ENCODE results near the gene ARL6IP4. TPM values are rescaled to one million over a fixed set of nuclear protein-coding genes. Genes with fewer than 3 reads are reported as not detected.

ARL6IP4 gene
- total RNA-seq, 2 donors from 2014 or later, result 146 to 212 TPM

- DNase-seq (ENCODE audit: low spot score) (no peak), ATAC-seq (no peak)
- no peaks in the 10 kb centered on the region for H3K27me3 Mint-ChIP-seq
- H3K36me3 Mint-ChIP-seq, result no peaks in the 10 kb centered on the region
- no peaks in the 10 kb centered on the region for H3K4me1 Mint-ChIP-seq (ENCODE audit: low read depth in 2 of 2)
- H3K9me3 Mint-ChIP-seq, result no peaks in the 10 kb centered on the region
- H3K4me3 Mint-ChIP-seq, result no peak overlapping the region
- no peak overlapping the region for H3K27ac Mint-ChIP-seq
Measured at GRCh38 chr12:122996188-122996601, 15.7 kb downstream of the ARL6IP4 start.

GRCh38 chr12:122996621-122997342 lies 16.3 kb downstream of the ARL6IP4 start:
- no peak overlapping the region for H3K4me3 Mint-ChIP-seq
- no peak overlapping the region for H3K27ac Mint-ChIP-seq
- H3K36me3 Mint-ChIP-seq, result no peaks in the 10 kb centered on the region
- no peaks in the 10 kb centered on the region for H3K9me3 Mint-ChIP-seq
- no peaks in the 10 kb centered on the region for H3K4me1 Mint-ChIP-seq (ENCODE audit: low read depth in 2 of 2)
- ATAC-seq, result no peak
- DNase-seq (ENCODE audit: low spot score), result no peak
- no peaks in the 10 kb centered on the region for H3K27me3 Mint-ChIP-seq

DNA sequence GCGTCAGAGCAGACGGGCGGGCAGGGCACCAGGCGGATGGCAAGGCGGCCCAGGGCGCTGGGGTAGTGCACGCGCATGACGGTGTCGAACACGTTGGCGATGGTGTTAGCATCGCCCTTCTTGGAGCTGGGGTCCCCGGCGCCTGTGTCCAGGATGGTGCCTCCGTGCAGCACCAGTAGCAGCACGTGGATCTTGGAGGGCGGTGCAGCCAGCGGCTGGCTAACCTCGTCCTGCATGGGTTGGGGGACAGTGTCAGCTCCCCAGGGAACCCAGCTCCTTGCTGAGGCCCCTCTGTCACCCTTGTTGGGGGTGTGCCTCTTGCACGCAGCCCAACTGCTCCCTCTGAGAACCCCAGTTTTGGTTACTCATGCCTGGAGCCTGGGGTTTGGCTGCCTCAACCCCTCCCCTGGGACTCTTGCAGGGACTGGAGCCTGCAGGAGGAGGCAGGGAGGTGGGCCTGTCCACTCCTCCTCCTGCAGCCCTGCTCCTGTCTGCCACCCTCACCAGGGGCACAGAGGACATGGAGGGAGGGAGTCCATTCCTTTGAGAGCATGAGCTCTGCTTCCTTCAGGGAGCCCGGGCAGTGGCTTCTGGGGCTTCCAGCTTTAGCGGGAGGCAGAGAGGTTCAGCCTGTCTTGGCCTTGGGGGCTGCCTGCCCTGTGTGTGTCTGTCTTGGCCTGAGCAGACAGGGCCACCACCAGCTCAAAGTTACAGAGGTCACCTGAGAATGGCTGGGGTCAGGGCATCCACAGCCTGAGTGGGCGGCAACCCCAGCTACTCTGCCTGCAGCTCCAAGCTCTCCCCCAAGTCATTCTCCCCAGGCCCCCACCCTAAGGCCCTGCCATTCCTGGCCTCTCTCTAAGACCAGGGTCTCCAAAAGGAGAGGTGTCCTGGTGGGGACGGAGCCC lies 17.1 kb downstream of the ARL6IP4 start:
- Mint-ChIP-seq H3K27me3 (no peaks in the 10 kb centered on the region), H3K4me1 (ENCODE audit: low read depth in 2 of 2) (no peaks in the 10 kb centered on the region), H3K9me3 (no peaks in the 10 kb centered on the region), H3K27ac (no peak overlapping the region), H3K4me3 (no peak overlapping the region), H3K36me3 (no peaks in the 10 kb centered on the region)
- ATAC-seq (no peak), DNase-seq (ENCODE audit: low spot score) (no peak)

GRCh38 chr12:122998316-122998715 lies 17.8 kb downstream of the ARL6IP4 start:
- DNase-seq (ENCODE audit: low spot score) (no peak), ATAC-seq (no peak)
- H3K9me3 Mint-ChIP-seq, result no peaks in the 10 kb centered on the region
- no peaks in the 10 kb centered on the region for H3K27me3 Mint-ChIP-seq
- no peak overlapping the region for H3K4me3 Mint-ChIP-seq
- H3K36me3 Mint-ChIP-seq, result no peaks in the 10 kb centered on the region
- H3K4me1 Mint-ChIP-seq (ENCODE audit: low read depth in 2 of 2), result no peaks in the 10 kb centered on the region
- H3K27ac Mint-ChIP-seq, result no peak overlapping the region

DNA sequence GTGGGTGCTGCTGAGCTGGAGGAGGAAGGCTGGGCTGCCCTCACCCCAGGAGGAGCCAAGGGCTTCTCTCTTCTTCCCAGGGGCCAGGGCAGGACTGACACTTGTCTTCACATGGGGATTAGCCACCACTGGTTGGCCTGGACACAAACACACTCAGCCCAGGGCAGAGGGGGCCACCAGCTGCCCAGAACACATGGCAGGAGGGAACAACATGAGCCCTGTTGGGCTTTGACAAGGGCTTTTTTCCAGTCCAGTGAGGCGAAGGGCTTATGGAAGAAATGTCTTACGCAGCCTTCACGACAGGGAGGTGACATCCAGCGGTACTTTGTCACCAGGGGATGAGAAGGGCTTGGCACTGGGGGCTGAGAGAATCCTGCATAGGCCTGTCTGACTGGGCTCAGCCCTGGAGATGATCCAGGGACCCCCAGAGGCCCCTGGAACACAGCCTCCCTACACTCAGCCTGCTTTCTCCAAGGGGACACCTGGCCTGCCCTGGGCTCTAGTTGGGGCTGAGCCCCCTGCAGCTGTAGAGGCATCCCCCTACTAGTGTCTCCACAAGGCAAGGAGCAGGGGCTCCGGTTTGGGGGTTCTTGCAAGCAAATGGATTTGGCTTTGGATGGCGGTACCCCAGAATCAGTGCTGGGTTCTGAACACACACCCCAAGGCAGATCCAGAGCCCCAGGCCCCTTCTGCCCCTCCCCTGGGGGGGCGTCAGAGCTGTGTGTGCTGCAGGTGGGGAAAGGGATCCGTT lies 18.9 kb downstream of the ARL6IP4 start:
- H3K27me3 Mint-ChIP-seq, result no peaks in the 10 kb centered on the region
- ATAC-seq, result no peak
- no peaks in the 10 kb centered on the region for H3K9me3 Mint-ChIP-seq
- H3K27ac Mint-ChIP-seq, result no peak overlapping the region
- peaks cover 0 to 1% of the 10 kb centered on the region in 2 donors for H3K4me1 Mint-ChIP-seq (ENCODE audit: low read depth in 2 of 2)
- H3K36me3 Mint-ChIP-seq, result no peaks in the 10 kb centered on the region
- DNase-seq (ENCODE audit: low spot score), result no peak
- no peak overlapping the region for H3K4me3 Mint-ChIP-seq

DNA sequence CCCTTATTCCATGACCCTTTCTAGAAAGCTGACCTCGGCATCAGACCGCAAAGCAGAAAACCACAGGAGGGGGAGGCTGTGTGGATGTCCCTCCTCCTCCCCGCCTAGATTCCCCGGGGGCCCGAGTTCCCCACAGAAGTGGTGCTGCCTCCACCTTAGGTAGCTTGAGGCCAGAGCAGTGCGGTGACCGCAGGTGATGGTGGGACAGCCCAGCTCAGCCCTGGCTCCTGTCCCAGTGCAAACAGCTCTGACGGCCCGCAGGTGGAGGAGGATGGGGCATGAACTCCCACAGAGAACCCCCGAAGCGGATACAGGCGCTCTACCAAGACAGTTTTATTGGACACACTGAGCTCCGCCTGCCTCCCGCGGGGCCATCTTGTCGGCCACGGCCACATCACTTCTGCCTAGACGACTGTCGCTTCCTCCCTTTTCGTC lies 19.5 kb downstream of the ARL6IP4 start:
- Mint-ChIP-seq H3K4me1 (ENCODE audit: low read depth in 2 of 2) (peaks cover 0 to 3% of the 10 kb centered on the region in 2 donors), H3K4me3 (no peak overlapping the region), H3K36me3 (no peaks in the 10 kb centered on the region), H3K9me3 (no peaks in the 10 kb centered on the region), H3K27ac (no peak overlapping the region), H3K27me3 (no peaks in the 10 kb centered on the region)
- DNase-seq (ENCODE audit: low spot score) (no peak), ATAC-seq (no peak)

DNA sequence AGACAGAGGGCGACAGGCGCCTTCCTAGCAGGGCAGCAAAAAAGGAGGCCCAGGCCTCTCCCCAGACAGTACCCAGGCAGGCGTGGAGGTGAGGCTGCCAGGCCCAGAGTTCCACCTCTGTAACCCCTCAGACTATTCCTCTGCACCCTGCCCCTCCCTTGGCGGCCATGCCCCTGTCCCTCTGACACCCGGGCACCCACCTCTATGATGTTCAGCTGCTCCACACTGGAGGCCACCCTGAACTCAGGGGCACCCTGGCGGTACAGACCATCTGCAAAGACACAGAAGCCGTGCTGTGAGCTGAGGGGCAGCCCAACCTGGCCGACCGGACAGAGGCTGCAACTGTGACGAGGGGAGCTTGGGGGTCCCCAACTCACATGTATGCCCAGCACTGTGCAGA lies 20.1 kb downstream of the ARL6IP4 start:
- H3K4me3 Mint-ChIP-seq, result no peak overlapping the region
- DNase-seq (ENCODE audit: low spot score) (no peak), ATAC-seq (no peak)

GRCh38 chr12:123001464-123001863 lies 21.0 kb downstream of the ARL6IP4 start:
- Mint-ChIP-seq H3K4me1 (ENCODE audit: low read depth in 2 of 2) (peaks cover 0 to 3% of the 10 kb centered on the region in 2 donors), H3K36me3 (no peaks in the 10 kb centered on the region), H3K27ac (no peak overlapping the region), H3K27me3 (no peaks in the 10 kb centered on the region), H3K9me3 (no peaks in the 10 kb centered on the region), H3K4me3 (no peak overlapping the region)
- DNase-seq (ENCODE audit: low spot score) (no peak), ATAC-seq (no peak)

More for the DNA sequence above, 20.1 kb downstream of the ARL6IP4 start:
- Mint-ChIP-seq H3K27me3 (no peaks in the 10 kb centered on the region), H3K27ac (no peak overlapping the region), H3K36me3 (no peaks in the 10 kb centered on the region), H3K4me1 (ENCODE audit: low read depth in 2 of 2) (peaks cover 0 to 3% of the 10 kb centered on the region in 2 donors), H3K9me3 (no peaks in the 10 kb centered on the region)

DNA sequence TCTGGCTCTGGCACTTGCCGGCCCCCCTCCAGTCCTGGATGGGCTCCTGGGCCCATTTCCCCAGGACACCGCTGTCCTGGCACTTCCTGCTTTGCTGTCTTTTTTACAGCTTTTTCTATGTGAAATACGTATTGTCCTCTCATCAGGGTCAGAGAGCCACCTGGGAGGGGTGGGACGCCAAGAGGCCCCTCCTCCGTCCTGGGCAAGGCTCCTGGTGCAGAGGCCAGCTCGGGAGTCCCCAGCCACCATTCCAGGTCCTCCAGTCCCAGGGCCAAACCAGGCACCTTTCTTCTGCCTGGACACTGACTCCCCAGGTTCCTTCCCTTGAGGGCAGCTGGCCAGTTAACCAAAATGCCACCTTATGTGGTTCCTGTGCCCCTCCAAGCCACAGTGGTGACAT lies 22.8 kb downstream of the ARL6IP4 start:
- ATAC-seq, result no peak
- no peak overlapping the region for H3K4me3 Mint-ChIP-seq
- H3K36me3 Mint-ChIP-seq, result no peaks in the 10 kb centered on the region
- H3K27ac Mint-ChIP-seq, result no peak overlapping the region
- no peaks in the 10 kb centered on the region for H3K27me3 Mint-ChIP-seq
- DNase-seq (ENCODE audit: low spot score), result no peak
- peaks cover 0 to 3% of the 10 kb centered on the region in 2 donors for H3K4me1 Mint-ChIP-seq (ENCODE audit: low read depth in 2 of 2)
- H3K9me3 Mint-ChIP-seq, result no peaks in the 10 kb centered on the region

DNA sequence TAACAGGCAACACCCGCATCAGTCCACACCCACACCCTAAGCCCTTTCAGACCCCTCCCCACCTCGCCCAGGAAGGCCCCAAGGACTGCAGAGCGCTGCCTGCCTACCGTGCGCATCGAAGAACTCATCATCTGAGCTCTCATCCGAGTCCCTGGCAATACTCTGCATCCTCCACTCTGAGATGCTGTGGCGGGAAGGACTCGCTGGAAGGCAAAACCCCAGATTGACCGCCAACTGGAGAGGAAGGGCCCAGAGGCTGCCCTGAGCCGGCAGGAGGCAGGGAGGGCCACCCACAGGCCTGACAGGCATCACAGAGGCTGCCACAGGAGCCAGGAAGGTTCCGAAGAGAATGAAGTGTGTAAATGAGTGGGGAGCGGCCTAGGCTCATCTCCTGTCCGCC lies 23.8 kb downstream of the ARL6IP4 start:
- H3K27ac Mint-ChIP-seq, result no peak overlapping the region
- H3K27me3 Mint-ChIP-seq, result no peaks in the 10 kb centered on the region
- DNase-seq (ENCODE audit: low spot score) (no peak), ATAC-seq (no peak)
- peaks cover 0 to 3% of the 10 kb centered on the region in 2 donors for H3K4me1 Mint-ChIP-seq (ENCODE audit: low read depth in 2 of 2)
- H3K4me3 Mint-ChIP-seq, result no peak overlapping the region
- H3K9me3 Mint-ChIP-seq, result no peaks in the 10 kb centered on the region
- H3K36me3 Mint-ChIP-seq, result no peaks in the 10 kb centered on the region

DNA sequence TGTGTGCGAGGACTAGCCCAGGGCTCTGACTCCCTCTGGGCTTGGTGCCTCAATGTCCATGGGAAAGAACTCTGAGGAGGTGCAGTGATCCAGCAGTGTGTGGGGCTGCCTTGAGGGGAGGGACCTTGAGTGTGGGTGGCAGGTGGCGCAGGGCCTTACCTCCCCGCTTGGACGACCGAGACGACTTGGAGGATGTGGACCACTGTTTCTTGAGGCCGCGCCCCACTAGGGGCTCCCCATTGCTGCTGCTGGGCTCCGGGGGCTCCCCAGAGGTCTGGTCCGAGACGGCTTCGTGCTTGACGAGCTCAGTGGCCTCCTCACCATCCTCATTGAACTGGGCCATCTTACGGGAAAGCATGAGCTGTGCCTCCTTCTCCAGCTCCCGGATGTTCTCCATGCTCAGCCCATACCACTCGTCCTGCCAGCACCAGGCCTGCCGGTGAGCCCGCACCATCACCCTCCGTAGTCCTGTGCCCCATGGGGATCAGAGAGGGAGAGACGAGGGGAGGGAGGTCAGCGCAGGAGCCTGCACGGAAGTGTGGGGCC lies 24.7 kb downstream of the ARL6IP4 start:
- Mint-ChIP-seq H3K27ac (no peak overlapping the region), H3K9me3 (no peaks in the 10 kb centered on the region), H3K4me3 (no peak overlapping the region), H3K36me3 (no peaks in the 10 kb centered on the region), H3K27me3 (no peaks in the 10 kb centered on the region), H3K4me1 (ENCODE audit: low read depth in 2 of 2) (peaks cover 0 to 3% of the 10 kb centered on the region in 2 donors)
- DNase-seq (ENCODE audit: low spot score), result no peak
- no peak for ATAC-seq

DNA sequence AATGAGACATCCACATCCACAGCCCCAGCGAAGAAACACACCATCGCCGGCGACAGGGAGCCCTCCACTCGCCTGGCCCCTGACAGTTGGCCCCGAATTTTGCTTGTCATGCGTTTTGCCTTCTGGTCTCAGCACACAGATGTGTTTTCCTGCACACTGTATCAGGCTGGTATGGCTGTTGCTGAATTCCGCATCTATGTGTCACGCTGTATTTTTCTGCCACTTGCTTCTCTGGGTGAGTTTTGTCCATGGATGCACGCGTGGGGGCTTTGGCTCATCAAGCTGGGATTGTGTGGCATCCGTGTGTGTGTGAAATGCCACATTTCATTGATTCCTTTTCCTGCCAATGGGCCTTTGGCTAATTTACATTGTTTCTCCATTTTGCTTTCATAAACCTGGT lies 26.5 kb downstream of the ARL6IP4 start:
- Mint-ChIP-seq H3K36me3 (no peaks in the 10 kb centered on the region), H3K9me3 (no peaks in the 10 kb centered on the region), H3K4me1 (ENCODE audit: low read depth in 2 of 2) (peaks cover 0 to 3% of the 10 kb centered on the region in 2 donors), H3K27ac (no peak overlapping the region), H3K4me3 (no peak overlapping the region), H3K27me3 (no peaks in the 10 kb centered on the region)
- ATAC-seq (no peak), DNase-seq (ENCODE audit: low spot score) (no peak)

- Mint-ChIP-seq H3K4me3 (no peak overlapping the region), H3K36me3 (no peaks in the 10 kb centered on the region), H3K4me1 (ENCODE audit: low read depth in 2 of 2) (peaks cover 0 to 3% of the 10 kb centered on the region in 2 donors), H3K27ac (no peak overlapping the region), H3K9me3 (no peaks in the 10 kb centered on the region), H3K27me3 (no peaks in the 10 kb centered on the region)
- DNase-seq (ENCODE audit: low spot score) (no peak), ATAC-seq (no peak)
Measured at GRCh38 chr12:123010110-123010509, 29.6 kb downstream of the ARL6IP4 start.

Data from natural killer cell treated with Interleukin-12 subunit alpha and Interleukin-12 subunit beta and Interleukin-15 and Interleukin-18, amount 100 ng/mL, for 72 hours (primary cell).